GM18505 (cell line): ENCODE data around the gene MRPS22.
"Not testable (repeated sequence)": the region's sequence is repeated elsewhere in the genome, so short reads cannot be mapped to it uniquely, and the experiment has no call there.

Experiments used
- ATAC-seq: cut with Tn5 transposase; IDR thresholded peaks from one replicate; pipeline ENCODE4 v1.9.1; 2021; ENCODE audit not compliant: unreplicated experiment
- POLR2A ChIP-seq: IDR thresholded peaks from 4 replicates; pipeline ENCODE4 v1.6.1; 2011; ENCODE audit warnings: borderline replicate concordance; ENCODE audit not compliant: insufficient read depth, insufficient read length; ENCODE audit errors: extremely low read depth

The MRPS22 gene

DNA sequence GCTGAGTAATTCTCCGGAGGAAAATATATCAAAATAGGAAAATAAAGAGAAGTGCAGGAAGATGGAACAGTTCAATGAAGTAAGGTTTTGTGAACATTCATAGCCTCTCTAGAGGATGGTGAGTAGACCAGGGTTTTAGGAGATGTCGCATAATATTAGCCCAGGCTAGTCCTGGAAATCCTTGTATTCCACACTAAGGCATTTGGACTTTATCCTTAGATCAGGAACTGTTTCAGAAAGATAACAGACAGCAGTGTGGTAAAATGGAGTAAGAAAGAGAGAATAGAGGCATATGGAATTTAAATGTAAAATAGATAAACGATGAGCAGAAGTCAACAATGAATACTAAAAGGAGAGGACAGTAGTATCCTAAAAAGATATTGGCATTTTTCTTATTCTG is 33.6 kb downstream of the MRPS22 start:
- no peak for ATAC-seq
- TF ChIP-seq POLR2A: no peak

DNA sequence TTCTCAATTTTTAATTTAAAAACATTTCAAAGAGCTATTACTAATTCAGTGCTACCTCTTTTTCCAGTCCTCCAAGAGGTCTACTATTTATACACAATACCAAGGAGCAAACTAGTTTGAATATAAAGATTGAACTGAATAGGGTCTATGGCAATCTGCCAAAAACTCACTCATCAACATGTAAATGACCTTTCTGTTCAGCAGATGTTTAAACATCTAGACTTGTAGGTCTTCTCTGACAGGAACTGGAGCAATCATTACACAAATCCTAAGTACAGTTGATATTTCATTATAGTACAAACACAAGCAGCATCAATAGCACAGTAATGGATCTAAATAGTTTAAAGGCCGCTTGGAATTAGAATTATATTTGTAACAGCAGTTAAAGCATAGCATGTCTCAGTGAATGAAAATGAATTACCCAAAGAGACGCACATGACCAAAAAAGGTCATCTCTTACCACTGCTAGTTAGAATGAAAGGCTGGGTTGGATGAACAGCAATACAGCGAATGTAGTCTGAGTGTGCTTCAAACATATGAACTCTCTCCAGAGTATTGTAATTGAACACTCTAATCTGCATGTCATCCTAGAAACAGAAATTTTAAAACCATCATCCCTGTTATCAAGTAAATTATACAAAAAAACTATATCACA is 34.9 kb downstream of the MRPS22 start:
- ATAC-seq: no peak
- no peak for TF ChIP-seq POLR2A

DNA sequence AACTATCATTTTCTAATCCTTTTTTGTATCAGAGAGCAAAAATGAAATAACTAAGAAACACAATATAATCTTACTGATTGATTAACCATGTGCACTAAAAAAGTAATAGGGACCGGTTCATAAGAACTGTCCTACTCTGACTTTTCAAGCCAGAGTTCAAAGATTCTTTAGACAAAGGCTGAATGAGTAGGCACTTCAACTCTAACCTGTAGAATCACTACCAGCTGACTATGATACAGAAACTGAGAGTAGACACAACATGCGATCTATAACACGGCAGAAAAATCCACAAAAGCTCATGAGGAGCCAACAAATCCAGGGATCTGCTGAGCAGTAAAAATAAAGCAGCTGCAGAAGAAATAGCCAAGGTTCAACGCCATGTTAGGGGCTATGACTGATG is 36.8 kb downstream of the MRPS22 start:
- ATAC-seq: no peak
- no peak for TF ChIP-seq POLR2A

DNA sequence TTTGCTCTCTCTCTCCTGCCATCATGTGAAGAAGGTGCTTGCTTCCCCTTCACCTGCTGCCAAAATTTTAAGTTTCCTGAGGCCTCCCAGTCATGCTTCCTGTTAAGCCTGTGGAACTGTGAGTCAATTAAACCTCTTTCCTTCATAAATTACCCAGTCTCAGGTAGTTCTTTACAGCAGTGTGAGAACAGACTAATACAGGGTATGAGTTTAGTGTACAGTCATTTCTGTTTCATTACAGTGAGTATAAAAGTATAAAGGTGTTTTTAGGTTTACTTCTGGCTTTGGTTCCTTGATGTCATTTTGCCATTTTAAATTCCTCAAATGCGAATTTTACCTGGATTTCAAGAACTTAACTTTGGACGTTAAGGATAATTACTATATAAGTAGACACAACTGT is 38.5 kb downstream of the MRPS22 start:
- ATAC-seq: not testable (repeated sequence)

DNA sequence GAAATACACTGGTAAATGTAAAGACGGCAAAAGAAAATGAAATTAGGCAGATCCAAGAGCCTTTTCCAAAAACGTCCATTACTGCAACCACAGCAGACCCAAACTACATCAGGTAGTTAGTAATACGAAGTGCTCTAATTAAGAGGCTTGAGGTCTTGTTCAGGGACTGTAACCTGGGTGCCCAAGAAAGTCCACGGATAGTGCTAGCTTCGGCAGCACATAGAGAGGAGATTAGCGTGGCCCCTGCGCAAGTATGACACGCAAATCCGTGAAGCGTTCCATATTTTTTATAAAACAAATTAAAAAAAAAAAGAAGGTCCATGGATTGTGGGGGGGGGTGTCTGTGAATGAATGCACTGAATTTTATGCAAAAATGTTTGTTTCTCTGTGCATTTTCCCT is 44.3 kb downstream of the MRPS22 start:
- no peak for ATAC-seq
- TF ChIP-seq POLR2A: no peak

DNA sequence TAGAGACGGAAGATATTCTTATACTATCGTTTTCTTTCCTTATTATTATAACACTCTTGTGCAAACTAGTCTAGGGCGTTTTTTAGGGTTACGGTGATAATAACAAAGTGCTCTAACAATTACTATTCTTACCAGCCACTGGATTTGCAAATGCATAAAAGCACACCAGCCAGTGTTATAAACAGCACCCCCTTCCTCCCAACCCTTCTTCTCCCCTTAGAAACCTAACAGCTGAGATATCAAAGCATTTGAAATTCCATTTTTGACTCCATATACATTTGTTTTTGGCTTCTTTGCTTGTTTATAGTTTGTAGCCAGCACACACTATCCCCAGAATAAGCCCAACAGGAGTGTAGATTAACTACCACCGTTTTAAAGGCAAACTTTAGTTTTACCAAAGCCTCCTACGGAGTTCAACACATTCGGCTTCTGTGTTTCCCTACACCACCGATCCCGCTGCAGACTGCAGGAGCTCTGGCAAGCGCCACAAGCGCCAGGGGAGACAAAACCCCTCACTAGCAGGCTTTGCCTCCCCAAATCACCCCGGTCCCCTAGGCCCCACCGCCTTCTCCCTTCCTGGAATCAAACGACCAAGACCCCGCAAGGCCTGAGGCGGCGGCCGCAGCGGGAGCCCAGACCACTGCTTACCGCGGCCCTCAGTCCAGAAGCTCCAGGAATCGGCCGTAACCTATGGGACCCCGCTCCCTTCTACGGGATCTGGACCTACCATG is 45.2 kb downstream of the MRPS22 start:
- ATAC-seq: no peak

DNA sequence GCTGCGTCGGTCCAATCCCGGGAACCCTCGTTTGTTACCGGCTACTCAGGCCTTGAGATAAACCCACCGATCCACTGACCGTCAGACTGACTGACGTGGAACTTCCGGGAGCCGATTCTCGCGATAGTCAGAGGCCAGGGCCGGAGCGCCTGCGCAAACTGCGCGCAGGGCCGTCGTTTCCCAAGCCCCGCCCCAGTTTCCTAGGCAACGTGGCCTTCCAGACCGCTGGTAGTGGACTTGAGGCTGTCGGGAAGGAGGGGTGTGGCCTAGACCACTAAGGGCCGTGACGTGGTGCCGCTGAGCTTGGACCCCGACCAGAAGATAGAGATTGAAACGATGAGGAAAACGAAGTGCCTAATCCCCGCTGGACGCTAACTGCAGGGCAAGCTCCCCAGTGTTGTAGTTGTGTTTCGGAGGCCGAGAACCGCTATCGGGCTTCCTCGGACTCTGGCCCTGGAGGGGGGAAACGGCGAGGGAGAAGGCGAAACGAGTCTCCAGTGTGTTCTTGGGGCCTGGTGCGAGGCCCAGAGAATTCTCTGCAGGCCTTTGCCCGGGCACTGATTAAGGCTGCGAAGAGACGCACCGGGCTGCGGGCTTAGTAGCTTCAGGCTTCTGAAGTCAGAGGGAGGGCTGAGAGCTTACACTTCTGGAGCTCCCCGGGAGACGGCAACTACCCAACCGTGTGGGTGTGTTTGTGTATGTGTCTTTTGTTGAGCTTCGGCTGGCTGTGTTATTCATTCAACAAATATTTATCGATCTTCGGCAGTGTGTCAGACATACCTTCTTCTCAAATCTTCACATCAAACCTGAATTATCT is 45.9 kb downstream of the MRPS22 start, which contains the start of gene COPB2:
COPB2 (minus strand) TSS at position 96 of the 817 bp plus-strand sequence. CDS start 97 bp downstream, outside the sequence.
- peak; percentile 85 for TF ChIP-seq POLR2A
- ATAC-seq: peak; percentile 97

More for the DNA sequence above, 45.2 kb downstream of the MRPS22 start:
- TF ChIP-seq POLR2A: no peak

DNA sequence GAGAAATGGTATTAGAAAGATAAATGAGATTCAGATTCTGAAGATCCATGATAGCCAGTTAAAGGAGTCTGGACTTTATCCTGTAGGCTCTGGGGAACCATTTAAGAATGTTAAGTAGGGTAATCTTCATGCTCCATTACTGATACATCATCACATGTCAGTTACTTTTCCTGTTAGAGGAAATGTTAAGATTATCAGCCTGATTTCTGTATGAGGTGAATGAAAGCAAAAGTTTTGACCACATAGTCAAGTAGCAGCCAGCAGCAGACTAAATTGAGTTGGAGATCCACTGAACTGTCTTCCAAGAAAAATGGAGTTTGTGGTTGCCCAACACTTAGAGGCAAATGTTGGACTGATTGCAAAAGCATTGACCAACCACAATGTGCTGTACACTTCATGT is 50.3 kb downstream of the MRPS22 start:
- TF ChIP-seq POLR2A: no peak
- ATAC-seq: no peak

DNA sequence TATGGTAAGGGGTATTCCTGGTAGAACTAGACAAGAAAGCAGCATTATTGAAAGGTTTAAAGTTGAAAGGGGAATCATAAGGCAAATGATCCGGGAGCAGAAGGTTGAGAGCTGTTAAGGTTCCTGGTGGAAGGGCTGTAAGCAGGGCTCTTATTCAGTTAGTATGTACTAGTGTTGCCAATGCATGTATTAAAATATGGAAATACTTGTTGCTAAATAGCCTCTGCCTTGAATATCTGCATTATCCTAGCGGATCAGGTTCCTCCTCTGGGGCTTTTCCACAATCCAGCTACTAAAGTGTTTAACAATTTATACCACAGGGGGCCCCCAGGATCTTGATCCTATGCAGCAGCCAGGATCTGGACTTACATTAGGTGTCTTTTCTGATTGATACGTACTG is 52.9 kb downstream of the MRPS22 start:
- ATAC-seq: no peak
- no peak for TF ChIP-seq POLR2A

DNA sequence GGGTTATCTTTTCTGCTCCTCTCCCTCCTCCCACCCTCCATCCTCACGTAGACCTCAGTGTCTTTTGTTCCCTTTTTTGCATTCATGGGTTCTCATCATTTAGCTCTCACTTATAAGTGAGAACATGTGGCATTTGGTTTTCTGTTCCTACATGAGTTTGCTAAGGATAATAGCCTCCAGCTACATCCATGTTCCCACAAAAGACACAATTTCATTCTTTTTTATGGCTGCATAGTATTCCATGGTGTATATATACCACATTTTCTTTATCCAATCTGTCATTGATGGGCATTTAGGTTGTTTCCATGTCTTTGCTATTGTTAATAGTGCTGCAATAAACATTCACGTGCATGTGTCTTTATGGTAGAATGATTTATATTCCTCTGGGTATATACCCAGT is 57.3 kb downstream of the MRPS22 start:
- ATAC-seq: not testable (repeated sequence)
